Subcutaneous abdominal adipose tissue (tissue), 5 donors: Measurements from ENCODE around the gene S1PR3.

ENCODE experiments used
- H3K27ac ChIP-seq: one replicate; pipeline ENCODE4 v1.7.0; 2013; ENCODE audit warnings: low read depth, mild to moderate bottlenecking, inconsistent platforms, low read length, moderate library complexity
- H3K27me3 ChIP-seq, 5 donors: one replicate each; pipeline ENCODE4 v1.7.0; 2013; ENCODE audit warnings: low read length in 5 of 5, inconsistent platforms in 1 of 5; ENCODE audit not compliant: control insufficient read depth in 5 of 5, insufficient read depth in 4 of 5
- H3K36me3 ChIP-seq, 5 donors: one replicate each; pipeline ENCODE4 v1.7.0; 2013; ENCODE audit warnings: low read length in 5 of 5; ENCODE audit not compliant: control insufficient read depth in 5 of 5, insufficient read depth in 5 of 5
- H3K4me1 ChIP-seq, 5 donors: one replicate each; pipeline ENCODE4 v1.7.0; 2013; ENCODE audit warnings: low read length in 5 of 5, mild to moderate bottlenecking in 3 of 5, moderate library complexity in 1 of 5; ENCODE audit not compliant: control insufficient read depth in 5 of 5, insufficient read depth in 5 of 5
- H3K4me3 ChIP-seq, 5 donors: one replicate each; pipeline ENCODE4 v1.7.0; 2013; ENCODE audit warnings: low read length in 5 of 5, low read depth in 1 of 5
- H3K9ac ChIP-seq, 5 donors: one replicate each; pipeline ENCODE4 v1.7.0; 2013; ENCODE audit warnings: low read length in 5 of 5, mild to moderate bottlenecking in 4 of 5, moderate library complexity in 3 of 5
- H3K9me3 ChIP-seq, 5 donors: one replicate each; pipeline ENCODE4 v1.7.0; 2013; ENCODE audit warnings: low read length in 5 of 5; ENCODE audit not compliant: control insufficient read depth in 5 of 5
- donor health status: healthy.
- donor health status: healthy.
- donor health status: healthy.
- donor health status: healthy.
- donor health status: healthy.

S1PR3 gene

DNA sequence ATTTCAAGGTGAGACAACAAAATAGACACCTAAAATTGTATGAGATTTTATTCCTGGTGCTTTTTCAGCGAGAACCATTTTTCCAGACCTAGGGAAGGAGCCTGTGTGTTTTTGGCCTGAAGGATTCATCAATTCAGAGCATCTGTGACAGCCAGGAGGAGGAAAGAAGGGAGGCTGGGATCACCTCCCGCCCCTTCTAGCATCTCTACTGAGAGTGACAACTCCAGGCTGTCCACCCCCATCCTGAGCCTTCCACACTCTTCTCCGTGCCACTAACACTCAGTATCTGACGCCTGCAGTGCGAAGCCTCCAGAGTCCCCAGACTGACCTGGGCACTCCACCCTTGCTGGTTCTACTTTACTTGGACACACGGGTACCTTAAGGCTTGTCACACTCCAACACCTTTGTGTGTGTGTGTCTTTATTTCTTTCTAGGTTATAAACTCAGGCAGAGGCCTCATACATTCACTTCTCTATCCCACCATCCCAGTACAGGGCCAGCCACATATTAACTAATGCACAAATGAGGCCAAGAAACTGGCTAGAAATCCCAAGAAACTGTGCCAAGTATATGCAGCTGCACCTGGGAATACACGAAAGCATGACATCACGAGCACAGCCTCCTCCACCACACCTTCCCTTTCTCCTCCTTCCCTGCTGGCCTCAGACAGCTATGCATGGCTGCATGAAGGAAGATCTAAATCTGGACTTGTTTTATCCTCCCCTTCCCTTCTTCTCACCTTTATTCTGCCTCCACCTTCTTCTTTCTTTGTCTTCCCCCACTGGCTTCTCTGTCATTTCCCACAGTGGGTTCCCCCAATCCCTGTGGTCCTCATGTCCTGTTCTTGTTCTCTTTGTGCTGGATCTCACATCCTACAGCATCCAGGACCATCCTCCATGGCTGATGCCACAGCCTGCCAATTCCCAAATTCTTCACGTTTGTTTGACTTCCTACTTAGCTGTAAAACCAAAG, 16.0 kb downstream of the S1PR3 start:
- no peaks in the 10 kb centered on the region for H3K4me1 ChIP-seq
- H3K36me3 ChIP-seq, result peaks cover 0 to 5% (median 0%) of the 10 kb centered on the region in 5 donors
- no peak overlapping the region for H3K9ac ChIP-seq
- H3K27ac ChIP-seq, result no peak overlapping the region
- no peak overlapping the region for H3K4me3 ChIP-seq
- H3K27me3 ChIP-seq, result peaks cover 0 to 9% (median 2%) of the 10 kb centered on the region in 5 donors
- H3K9me3 ChIP-seq, result no peaks in the 10 kb centered on the region

DNA sequence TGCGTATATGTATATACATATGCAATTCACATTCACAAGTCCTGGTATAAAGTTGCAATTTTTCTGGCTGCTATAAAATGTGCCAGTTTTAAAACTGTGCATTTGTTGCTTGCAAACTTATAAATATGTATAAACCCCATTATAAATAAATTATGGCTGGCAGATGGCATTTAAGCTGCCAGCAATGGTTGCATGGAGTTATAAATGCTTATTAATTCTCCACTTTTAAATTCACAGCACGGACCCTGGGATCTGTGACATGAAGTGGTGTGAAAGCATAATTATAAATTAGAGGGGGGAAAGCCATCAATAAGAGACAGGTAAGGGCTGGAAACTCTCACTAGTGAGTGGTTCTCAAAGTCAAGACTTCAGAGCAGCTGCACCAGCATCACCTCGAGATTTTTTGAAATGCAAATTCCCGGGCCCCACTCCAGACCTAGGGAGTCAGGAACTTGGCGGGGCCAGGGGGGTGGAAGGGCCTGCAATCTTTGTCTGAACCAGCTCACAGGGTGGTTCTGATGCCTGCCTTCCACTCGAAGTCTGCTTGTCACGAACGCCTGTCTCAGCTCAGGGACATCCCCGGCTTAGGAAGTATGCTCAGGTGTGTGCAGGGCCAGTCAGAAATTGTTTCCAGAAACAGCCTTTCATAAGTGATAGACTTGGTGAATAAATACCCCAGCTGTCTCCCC, 16.9 kb downstream of the S1PR3 start:
- Histone ChIP-seq H3K27ac (no peak overlapping the region), H3K27me3 (peaks cover 0 to under 1% (median 0%) of the 10 kb centered on the region in 5 donors), H3K9me3 (no peaks in the 10 kb centered on the region), H3K9ac (no peak overlapping the region), H3K4me3 (no peak overlapping the region), H3K36me3 (no peaks in the 10 kb centered on the region), H3K4me1 (no peaks in the 10 kb centered on the region)

DNA sequence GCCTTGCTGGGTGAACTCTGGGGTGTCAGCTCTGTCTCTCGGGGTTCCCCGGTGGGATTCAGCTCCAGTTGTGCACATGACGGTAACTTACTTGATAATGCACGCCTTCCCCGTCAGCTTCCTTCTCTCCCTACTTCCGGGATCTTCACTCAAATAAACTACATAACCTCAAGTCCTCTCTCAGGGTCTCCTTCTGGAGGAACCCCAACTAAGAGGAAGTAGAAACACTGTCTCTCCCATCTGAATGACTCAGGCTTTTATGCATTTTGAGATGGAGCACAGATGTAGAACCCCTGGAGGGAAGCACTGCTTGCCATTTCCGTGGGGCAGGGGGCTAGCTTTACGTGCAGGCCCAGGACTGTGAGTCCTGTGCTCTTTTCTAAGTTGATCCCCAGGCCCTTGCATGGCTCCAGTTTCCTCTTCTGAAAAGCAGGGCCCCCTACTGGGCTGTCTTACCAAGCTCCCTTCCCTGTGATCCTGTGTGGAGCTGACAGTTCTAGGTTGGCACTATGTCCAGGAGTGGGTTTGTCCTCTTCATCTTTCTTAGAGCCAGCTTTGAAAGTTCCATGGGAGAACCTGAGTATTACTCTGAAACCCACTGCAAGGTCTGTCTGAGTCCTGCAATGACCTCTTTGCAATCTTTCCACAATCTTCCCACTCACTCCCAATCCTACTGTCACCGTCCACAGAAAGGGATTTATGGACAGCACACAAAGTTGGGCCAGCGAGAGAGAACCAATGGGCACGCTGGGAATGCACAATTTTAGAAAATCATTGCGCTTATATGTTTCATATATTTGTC, 17.7 kb downstream of the S1PR3 start:
- no peaks in the 10 kb centered on the region for H3K27me3 ChIP-seq

DNA sequence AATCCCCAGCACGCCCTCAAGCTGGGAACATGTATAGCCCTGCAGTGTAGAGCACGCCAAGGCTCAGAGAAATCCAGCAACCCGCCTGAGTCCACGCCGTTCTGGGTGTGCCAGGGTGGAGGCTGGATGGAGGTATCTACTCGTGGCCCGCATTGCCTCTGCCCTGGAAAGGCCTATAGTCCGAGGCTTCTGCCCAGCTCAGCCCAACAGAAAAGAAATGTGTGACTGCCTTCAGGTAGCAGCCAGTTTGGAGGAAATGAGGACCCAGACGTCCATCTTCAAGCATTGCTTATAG, 18.2 kb downstream of the S1PR3 start:
- Histone ChIP-seq H3K36me3 (no peaks in the 10 kb centered on the region), H3K9ac (no peak overlapping the region), H3K4me3 (no peak overlapping the region)

More for the DNA sequence above, 17.7 kb downstream of the S1PR3 start:
- Histone ChIP-seq H3K4me1 (no peaks in the 10 kb centered on the region), H3K9ac (no peak overlapping the region), H3K4me3 (no peak overlapping the region), H3K36me3 (no peaks in the 10 kb centered on the region), H3K27ac (no peak overlapping the region), H3K9me3 (no peaks in the 10 kb centered on the region)

DNA sequence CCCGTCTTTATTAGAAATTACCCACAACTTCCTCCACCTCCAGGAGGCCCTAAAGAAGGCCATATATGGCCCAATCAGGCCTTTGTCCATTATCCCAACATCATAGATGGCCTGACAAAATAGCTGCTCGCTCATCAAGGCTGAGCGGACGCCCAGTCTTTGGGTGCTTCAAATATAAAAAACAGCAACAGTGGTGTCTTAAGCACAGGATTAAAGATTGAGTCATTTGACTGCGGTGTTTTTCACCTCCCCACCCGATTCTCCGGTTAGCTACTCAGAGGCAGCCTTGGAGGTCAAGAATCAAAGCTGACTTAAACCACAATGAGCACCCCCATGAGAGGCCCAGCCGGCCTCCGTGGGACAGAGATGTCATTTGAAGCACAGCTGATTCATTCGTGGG, 18.8 kb downstream of the S1PR3 start:
- Histone ChIP-seq H3K36me3 (no peaks in the 10 kb centered on the region), H3K4me3 (no peak overlapping the region), H3K9me3 (no peaks in the 10 kb centered on the region), H3K9ac (no peak overlapping the region), H3K4me1 (no peaks in the 10 kb centered on the region), H3K27me3 (no peaks in the 10 kb centered on the region), H3K27ac (no peak overlapping the region)

More for the DNA sequence above, 18.2 kb downstream of the S1PR3 start:
- Histone ChIP-seq H3K27ac (no peak overlapping the region), H3K9me3 (no peaks in the 10 kb centered on the region), H3K4me1 (no peaks in the 10 kb centered on the region), H3K27me3 (no peaks in the 10 kb centered on the region)

DNA sequence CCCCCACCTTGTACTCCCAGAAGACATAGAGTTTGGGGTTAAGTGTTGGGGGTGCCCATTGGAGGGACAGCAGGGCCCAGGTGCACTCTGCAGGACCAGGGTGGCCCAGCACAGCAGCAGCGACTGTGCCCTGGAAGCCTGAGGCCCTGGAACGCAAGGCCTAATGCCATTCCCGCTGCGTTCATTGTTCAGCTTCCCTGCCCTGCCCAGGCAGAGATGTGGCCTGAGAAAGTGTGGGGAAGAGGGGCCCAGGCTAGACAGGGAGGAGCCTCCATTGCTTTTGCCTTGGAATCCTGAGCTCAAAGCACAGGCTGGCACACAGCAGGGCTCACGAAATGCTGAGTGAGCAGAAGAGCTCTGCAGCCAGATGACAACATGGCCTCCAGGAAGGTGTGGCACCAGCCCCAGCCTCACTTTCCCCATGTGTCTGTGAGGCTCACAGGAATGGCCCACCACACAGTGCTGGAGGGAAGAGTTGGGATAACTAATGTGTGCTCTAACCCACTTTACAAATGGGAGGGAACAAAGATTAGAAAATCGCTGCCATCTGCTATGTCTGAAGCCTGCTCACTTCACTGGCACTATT, 19.4 kb downstream of the S1PR3 start:
- Histone ChIP-seq H3K27me3 (no peaks in the 10 kb centered on the region), H3K27ac (no peak overlapping the region), H3K4me1 (no peaks in the 10 kb centered on the region), H3K9me3 (no peaks in the 10 kb centered on the region), H3K4me3 (no peak overlapping the region), H3K36me3 (no peaks in the 10 kb centered on the region), H3K9ac (no peak overlapping the region)

DNA sequence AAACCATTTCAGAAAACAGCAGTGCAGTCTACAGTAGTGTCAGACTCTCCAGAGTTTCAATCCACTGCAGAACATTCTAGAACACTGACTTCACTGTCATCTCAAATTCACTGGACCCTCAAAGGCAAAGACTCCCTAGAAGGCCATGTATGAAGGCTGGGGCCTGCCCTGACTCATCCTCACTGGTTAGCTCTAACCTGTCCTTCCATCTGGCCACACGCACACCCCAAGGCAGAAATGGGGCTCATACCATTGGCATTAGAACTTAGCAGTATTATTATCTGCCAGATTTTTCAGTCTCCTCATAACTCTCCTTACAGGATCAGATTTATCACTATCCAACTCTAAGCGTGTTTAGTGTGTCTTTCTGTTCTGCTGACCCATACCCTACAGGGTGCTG, 20.4 kb downstream of the S1PR3 start:
- Histone ChIP-seq H3K4me3 (no peak overlapping the region), H3K36me3 (no peaks in the 10 kb centered on the region), H3K27ac (no peak overlapping the region)

DNA sequence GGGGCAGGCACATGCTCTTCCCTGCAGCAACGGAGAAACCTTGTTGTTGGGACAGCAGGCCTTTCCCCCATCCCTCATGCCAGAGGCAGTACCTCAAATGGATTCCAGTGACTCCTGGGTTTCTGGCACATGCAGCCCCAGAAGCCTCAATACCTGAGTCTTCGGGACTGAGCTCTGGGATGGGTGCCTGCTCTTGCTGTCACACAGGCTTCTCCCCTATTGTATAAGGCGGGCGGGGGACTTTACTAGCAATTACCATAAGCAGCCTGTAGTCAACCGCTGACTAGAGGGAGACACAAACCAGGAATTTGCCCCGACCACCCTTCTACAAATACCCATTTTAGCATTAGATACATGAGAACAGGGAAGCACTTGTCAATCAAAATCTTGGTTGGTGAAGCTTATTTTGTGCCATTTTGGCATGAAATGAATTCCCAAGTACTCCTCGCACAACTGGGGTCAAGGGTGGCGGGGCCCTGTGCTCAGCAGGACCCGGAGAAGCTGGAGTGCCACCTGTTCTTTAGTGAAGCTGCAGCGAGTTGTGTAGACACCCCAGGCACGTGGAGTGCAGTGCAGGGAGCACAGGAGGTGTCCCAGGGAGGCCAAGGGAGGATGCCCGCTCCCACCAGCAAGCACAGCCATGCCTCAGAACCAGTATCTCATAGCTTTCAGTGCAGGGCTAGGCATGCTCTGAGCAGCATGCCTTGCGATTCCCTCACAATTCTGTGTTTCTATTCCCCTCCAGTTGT, 21.2 kb downstream of the S1PR3 start:
- Histone ChIP-seq H3K9me3 (no peaks in the 10 kb centered on the region), H3K27me3 (no peaks in the 10 kb centered on the region), H3K4me3 (no peak overlapping the region), H3K36me3 (no peaks in the 10 kb centered on the region), H3K9ac (no peak overlapping the region), H3K27ac (no peak overlapping the region), H3K4me1 (no peaks in the 10 kb centered on the region)

More for the DNA sequence above, 20.4 kb downstream of the S1PR3 start:
- Histone ChIP-seq H3K9me3 (no peaks in the 10 kb centered on the region), H3K4me1 (no peaks in the 10 kb centered on the region), H3K9ac (no peak overlapping the region), H3K27me3 (no peaks in the 10 kb centered on the region)

DNA sequence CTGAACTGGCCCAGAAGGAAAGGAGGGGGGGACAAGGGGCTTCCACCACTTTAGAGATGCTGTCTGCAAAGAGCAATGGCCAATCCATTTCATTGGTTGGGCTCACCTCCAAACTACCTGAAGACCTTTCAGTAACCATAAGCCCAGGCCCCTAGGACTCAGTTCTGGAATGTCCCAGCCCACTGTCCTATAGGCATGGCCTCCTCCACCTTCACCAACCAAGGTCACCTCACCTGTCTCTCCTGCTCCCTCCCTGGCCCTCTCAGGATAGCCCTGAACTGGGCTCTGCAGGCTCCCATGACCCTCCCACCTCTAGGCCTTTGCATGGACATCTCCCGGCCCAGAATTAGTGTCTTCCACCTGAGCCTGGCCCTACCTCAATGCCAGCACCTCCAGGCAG, 22.4 kb downstream of the S1PR3 start:
- Histone ChIP-seq H3K9ac (no peak overlapping the region), H3K4me1 (no peaks in the 10 kb centered on the region), H3K27ac (no peak overlapping the region), H3K4me3 (no peak overlapping the region), H3K9me3 (no peaks in the 10 kb centered on the region), H3K36me3 (no peaks in the 10 kb centered on the region), H3K27me3 (no peaks in the 10 kb centered on the region)
